SW 1271 (cell line): ENCODE data around the gene OOSP3.
"Not testable (repeated sequence)": the region's sequence is repeated elsewhere in the genome, so short reads cannot be mapped to it uniquely, and the experiment has no call there.

Experiments
- DNase-seq, 2 experiments: peaks; one replicate each; lab custom pipeline; 2025; lab: John Stamatoyannopoulos, UW

OOSP3 gene

GRCh38 chr11:59877325-59877724 is 1.3 kb upstream of the OOSP3 start:
- no peak for DNase-seq

- DNase-seq: no peak
Measured at GRCh38 chr11:59877784-59878183, 798 bp upstream of the OOSP3 start.

- no peak for DNase-seq
Measured at GRCh38 chr11:59879567-59879966, 985 bp downstream of the OOSP3 start.

GRCh38 chr11:59883597-59883996 is 5.0 kb downstream of the OOSP3 start:
- no peak for DNase-seq

GRCh38 chr11:59887156-59887555 is 8.6 kb downstream of the OOSP3 start:
- DNase-seq: not testable (repeated sequence)

GRCh38 chr11:59891781-59892181 is 13.2 kb downstream of the OOSP3 start:
- no peak for DNase-seq

- no peak for DNase-seq
Measured at GRCh38 chr11:59894616-59895015, 16.0 kb downstream of the OOSP3 start.

- no peak for DNase-seq
Measured at GRCh38 chr11:59898046-59898445, 19.5 kb downstream of the OOSP3 start.

- no peak for DNase-seq
Measured at GRCh38 chr11:59898650-59899049, 20.1 kb downstream of the OOSP3 start.

GRCh38 chr11:59899532-59899931 is 20.9 kb downstream of the OOSP3 start:
- peak; percentile 10 to 28 for DNase-seq

GRCh38 chr11:59900366-59901126 is 22.0 kb downstream of the OOSP3 start:
- DNase-seq: no peak

- DNase-seq: peak; percentile 21 to 76
Measured at GRCh38 chr11:59901306-59901705, 22.7 kb downstream of the OOSP3 start.

GRCh38 chr11:59903569-59903968 is 25.0 kb downstream of the OOSP3 start:
- DNase-seq: not testable (repeated sequence)

GRCh38 chr11:59918480-59918879 is 39.9 kb downstream of the OOSP3 start:
- DNase-seq: no peak

GRCh38 chr11:59918987-59919589 is 40.5 kb downstream of the OOSP3 start:
- DNase-seq: peak; percentile 10 to 54

GRCh38 chr11:59923813-59924212 is 45.2 kb downstream of the OOSP3 start:
- no peak for DNase-seq

GRCh38 chr11:59931688-59932087 is 53.1 kb downstream of the OOSP3 start:
- DNase-seq: no peak

GRCh38 chr11:59938132-59938531 is 59.5 kb downstream of the OOSP3 start, which contains the start of gene OOSP1:
Gene OOSP1 (plus strand): TSS chr11:59938432. CDS start chr11:59938455, 23 bp downstream.
- no peak for DNase-seq

GRCh38 chr11:59938718-59939117 is 60.1 kb downstream of the OOSP3 start:
- DNase-seq: no peak

GRCh38 chr11:59939482-59939881 is 60.9 kb downstream of the OOSP3 start:
- DNase-seq: no peak

GRCh38 chr11:59941091-59941490 is 62.5 kb downstream of the OOSP3 start:
- DNase-seq: no peak

GRCh38 chr11:59943997-59944714 is 65.6 kb downstream of the OOSP3 start:
- no peak for DNase-seq

- DNase-seq: no peak
Measured at GRCh38 chr11:59944720-59945119, 66.1 kb downstream of the OOSP3 start.
